CD4-positive, alpha-beta T cell treated with Interleukin-15 for 1 hour (primary cell): ENCODE data around the gene SF3A1.

Source experiments
- DNase-seq: peaks from one replicate; pipeline ENCODE4 v3.0.0-alpha.2; 2020

Gene SF3A1

DNA sequence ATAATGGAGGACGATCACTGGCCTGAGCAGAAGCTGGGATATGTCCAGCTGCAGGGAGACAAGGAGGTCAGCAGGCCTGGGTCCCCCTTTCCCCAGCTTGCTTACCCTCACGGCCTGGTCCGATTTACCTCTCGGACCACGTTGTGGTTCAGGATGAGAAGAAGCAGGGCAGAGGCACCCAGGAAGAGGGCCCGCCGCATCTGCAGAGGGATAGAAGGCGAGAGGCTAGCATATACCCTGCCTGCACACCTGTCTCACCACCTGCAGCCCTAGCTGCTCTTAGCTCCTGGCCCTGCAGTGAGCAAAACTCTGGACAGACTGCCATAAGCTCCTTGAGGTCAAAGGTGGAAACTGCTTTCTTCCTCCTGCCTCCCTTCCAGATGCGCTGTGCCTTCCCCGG lies 29.2 kb upstream of the SF3A1 start:
- no peak for DNase-seq

GRCh38 chr22:30383061-30383460 lies 26.4 kb upstream of the SF3A1 start:
- no peak for DNase-seq

DNA sequence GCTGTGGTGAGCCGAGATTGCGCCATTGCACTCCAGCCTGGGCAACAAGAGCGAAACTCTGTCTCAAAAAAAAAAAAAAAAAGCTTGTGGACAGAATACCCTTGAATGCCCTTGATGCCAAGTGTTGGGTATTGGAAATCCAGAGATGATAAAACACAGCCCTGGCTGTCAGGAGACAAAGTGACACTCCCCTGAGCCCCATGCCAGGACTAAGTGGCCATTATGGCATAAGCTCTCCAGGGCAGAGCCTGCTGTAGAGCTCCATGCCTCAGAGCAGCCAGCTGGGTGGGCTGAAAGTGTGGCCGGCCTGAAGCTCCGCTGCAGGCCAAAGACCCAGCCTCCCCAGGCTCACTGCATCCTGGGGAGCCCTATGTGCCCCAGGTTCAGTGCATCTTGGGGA lies 25.6 kb upstream of the SF3A1 start:
- DNase-seq = no peak

GRCh38 chr22:30381264-30381663 lies 24.6 kb upstream of the SF3A1 start:
- no peak for DNase-seq

GRCh38 chr22:30380011-30380410 lies 23.3 kb upstream of the SF3A1 start:
- no peak for DNase-seq

- DNase-seq = no peak
These were observed 18.7 kb upstream of the SF3A1 start for GRCh38 chr22:30375312-30375849.

DNA sequence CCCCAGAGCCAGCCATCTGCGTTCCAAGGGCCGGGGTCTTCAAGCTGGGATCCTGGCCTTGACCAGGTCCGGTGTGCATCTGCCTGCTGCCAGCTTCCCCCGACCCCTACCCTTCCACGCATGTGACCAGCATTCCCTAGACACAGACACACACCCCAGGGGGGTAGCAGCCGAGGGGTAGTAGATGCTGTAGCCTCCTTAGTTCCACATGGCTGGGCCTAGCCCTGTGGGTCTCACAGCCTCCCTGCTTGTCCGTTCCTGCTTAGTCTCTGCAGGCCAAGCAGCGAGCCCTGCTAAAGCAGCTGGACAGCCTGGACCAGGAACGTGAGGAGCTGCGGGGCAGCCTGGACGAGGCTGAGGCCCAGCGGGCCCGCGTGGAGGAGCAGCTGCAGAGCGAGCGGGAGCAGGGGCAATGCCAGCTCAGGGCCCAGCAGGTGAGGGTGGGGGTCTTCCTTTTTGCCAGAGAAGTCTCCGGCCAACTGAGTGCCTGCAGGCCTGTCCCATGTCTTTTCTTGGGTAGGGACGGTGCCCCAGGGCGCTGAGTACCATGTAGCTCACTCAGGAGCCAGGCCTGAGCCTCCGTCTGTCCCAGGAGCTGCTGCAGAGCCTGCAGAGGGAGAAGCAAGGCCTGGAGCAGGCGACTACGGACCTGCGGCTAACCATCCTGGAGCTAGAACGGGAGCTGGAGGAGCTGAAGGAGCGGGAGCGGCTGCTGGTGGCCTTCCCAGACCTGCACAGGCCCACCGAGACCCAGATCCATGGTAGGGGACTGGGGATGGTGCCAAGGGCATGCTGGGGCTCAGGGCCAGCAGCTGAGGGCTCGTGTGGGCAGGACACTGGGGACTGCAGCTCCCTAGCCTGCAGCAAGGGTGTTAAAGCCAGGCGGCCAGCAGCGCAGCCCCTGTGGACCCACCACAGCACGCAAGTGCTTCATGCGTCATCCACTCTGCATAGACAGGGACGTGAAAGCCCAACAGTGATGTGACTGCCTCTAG lies 16.9 kb upstream of the SF3A1 start:
- no peak for DNase-seq

- peak; percentile 33 for DNase-seq
These were observed 16.2 kb upstream of the SF3A1 start for GRCh38 chr22:30372915-30373314.

GRCh38 chr22:30371981-30372380 lies 15.3 kb upstream of the SF3A1 start:
- DNase-seq = no peak

GRCh38 chr22:30371321-30371720 lies 14.6 kb upstream of the SF3A1 start:
- no peak for DNase-seq

- no peak for DNase-seq
These were observed 14.0 kb upstream of the SF3A1 start for GRCh38 chr22:30370641-30371230.

GRCh38 chr22:30368420-30368819 lies 11.7 kb upstream of the SF3A1 start:
- DNase-seq = no peak

DNA sequence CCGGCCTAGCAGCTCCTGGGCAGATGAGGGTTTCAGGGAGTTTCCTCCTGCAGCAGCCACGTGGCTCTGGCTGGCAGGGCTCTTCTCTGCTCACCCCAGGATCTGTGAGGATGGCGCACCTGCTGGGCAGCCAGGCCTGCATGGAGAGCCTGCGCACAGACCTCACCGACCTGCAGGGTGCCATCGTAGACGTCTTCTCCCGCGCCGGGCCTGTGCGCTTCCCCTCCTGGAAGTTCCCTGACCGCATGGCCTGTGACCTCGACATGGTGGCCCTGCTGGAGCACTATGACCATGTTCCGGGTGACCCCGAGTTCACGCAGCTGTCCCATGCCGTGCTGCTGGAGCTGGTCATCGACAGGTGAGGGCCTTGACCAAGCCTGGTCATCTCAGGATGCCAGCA lies 9.2 kb upstream of the SF3A1 start:
- DNase-seq = no peak

DNA sequence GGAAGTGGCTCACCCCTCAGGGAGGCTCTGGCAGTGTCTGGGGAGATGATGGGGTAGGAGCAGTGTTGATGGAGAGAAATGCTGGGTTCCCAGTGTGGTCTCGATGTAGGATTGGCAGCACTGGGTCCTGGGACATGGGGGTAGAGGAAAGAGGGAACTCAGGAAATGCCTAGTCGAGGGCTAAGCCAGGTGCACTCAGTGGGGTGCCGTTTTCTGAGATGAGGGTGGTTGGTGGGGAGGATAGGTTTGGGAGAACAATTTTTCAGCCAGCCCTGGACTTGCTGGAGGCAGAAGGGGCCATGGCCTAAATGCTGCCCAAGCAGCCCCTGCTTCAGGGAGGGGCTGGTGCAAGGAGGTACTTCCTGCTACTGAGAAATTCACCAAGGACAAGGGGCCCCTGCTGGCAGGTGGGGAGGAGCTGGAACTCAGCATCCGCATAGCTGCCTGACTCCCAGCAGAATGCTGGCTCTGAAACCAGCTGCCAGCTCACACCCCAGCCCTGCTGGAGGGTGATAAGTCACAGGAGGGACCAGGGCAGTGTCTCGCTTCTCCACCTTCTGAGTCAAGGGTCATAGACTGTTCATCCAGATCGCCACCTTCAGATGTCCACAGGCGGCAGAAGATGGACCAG lies 6.1 kb upstream of the SF3A1 start:
- no peak for DNase-seq

DNA sequence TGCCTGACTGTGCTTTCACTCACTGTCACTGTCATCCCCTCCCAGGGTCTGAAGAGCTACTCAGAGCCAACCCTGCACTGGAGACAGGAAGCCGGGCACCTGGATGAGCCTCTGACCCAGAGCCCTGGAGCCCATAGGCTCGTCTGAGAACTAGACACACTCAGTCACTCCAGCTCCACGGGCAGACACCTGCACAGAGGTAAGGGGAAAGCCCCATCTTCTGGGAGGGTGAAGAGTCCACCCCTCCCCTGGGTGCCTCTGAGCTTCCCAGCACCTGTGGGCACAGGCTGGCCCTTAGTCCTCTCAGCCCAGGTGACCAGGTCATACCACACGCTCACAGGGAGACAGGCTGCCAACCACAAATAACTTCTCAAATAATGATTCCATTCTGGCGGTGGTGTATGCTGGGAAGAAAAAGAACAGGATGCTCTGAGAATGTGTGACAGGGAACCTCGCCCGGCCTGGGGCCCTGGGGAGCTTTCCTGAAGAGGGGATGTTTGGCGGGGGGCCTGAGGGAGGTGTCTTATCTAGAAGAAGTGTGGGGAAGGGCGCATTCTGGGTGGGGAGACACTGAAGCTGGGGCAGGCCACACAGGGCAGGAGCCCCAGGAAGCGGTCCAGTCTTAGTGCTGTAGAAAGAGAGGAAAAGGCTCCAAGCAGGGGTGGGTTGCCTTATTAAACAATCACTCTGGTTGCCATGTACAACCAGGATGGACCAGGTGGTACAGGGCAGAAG lies 5.4 kb upstream of the SF3A1 start:
- no peak for DNase-seq

GRCh38 chr22:30358541-30358940 lies 1.8 kb upstream of the SF3A1 start:
- no peak for DNase-seq

DNA sequence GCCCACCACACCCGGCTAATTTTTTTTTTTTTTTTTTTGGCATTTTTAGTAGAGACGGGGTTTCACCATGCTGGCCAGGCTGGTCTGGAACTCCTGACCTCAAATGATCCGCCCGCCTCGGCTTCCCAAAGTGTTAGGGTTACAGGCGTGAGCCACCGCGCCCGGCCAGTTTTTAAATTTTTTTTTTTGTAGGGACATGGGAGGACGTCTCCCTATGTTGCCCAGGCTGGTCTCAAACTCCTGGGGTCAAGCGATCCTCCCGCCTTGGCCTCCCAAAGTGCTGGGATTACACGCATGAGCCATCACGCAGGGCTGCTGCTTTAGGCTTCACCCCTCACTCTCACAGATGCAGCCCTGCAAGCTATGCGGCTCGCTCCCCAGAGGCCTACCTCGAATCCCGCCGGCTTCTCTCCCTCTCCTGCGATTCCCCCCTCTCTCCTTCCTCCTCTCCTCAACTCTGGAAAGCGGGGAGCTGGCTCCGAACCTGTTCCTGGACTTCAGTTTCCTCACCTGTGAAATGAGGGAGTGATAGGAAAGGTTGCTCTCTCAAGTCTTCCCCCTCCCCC lies 1.0 kb upstream of the SF3A1 start:
- no peak for DNase-seq

DNA sequence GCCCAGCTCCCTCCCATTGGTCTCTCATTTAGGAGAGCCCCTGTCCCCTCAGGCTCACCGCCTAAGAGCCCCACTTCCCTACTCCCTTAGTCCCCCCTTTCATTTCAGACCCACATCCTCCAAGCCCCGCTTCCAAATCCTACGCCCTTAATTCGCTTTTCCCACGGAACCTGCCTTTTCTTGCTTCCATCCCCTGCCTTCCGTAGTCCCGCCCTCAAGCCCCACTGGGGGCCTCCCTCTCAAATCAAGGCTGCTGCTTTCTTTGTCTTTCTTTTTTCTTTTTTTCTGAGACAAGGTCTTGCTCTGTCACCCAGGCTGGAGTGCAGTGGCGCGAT lies 509 bp upstream of the SF3A1 start:
- peak; percentile 23 for DNase-seq

- no peak for DNase-seq
These were observed 2.0 kb downstream of the SF3A1 start for GRCh38 chr22:30354644-30355043.

- no peak for DNase-seq
These were observed 5.5 kb downstream of the SF3A1 start for GRCh38 chr22:30351226-30351625.

DNA sequence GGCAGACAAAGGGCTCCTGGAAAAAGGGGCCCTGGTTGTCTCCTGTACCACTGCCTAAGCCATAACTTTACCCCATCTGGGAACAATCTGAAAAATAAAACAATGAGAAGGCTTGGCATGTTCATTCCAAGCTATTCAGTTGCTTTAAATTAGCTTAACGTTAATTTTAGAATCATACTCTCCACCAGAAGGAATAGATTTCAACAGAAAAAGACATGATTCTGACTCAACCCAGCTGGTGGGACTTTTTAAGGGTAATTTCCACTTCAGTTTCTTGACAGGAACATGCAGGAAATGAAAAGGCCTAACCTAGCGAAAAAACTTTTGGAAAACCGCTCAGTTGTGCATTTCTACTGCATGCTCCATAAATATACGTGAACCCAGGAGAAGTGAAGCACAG lies 7.9 kb downstream of the SF3A1 start:
- no peak for DNase-seq

- no peak for DNase-seq
These were observed 8.3 kb downstream of the SF3A1 start for GRCh38 chr22:30348404-30348803.
